ENCODE measurements around the gene CCDC97.
"Not testable (repeated sequence)": the region's sequence is repeated elsewhere in the genome, so short reads cannot be mapped to it uniquely, and the experiment has no call there.

The CCDC97 gene

GRCh38 chr19:41310033-41310831 is at the start of gene CCDC97:
Gene CCDC97 (plus strand): TSS chr19:41310172. CDS start chr19:41310311, 139 bp downstream.
- peak; percentile 88 for DNase-seq

GRCh38 chr19:41261474-41262190 is 48.3 kb upstream of the CCDC97 start:
- DNase-seq = peak; percentile 9

- DNase-seq = peak; percentile 76
Measured at GRCh38 chr19:41263042-41263849, 46.7 kb upstream of the CCDC97 start.

GRCh38 chr19:41263850-41264580 is 46.0 kb upstream of the CCDC97 start, which contains the start of gene HNRNPUL1:
Gene HNRNPUL1 (plus strand): TSS chr19:41264372. CDS start chr19:41264504, 132 bp downstream.
- DNase-seq = peak; percentile 99

DNA sequence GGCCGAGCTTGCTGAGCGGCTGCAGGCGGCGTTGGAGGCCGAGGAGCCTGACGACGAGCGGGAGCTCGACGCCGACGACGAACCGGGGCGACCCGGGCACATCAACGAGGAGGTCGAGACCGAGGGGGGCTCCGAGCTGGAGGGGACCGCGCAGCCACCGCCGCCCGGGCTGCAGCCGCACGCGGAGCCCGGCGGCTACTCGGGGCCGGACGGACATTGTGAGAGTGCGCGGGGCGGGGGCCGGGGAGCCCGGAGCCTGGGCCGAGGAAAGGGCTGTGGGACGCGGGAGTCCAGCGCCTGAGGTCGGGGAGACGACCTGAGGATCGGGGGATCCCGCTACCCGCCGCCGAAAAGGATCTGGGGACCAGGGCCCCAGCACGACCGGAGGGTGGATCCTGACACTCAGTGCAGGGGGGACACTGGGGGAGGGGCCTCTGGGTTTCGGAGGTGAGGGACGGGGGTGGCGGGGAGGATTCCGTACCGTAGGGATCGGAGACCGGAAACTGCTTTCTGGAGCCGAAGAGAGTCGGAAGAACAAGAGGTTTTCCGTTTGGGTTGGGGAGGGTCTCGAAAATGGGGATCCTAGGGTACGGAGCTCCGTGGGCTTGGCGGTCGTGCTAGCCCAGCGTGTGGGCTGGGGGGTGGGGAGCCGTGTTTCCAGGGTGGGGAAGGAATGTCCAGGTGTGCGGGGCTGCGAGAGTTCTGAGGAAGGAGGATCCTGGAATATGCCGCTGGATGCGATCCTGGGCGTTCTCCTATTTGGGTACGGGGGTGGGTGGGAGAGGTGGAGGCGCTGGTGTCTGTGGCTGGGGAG is 45.2 kb upstream of the CCDC97 start:
- peak; percentile 44 for DNase-seq

GRCh38 chr19:41265395-41266153 is 44.4 kb upstream of the CCDC97 start:
- DNase-seq = no peak

- DNase-seq = no peak
Measured at GRCh38 chr19:41269055-41269454, 40.9 kb upstream of the CCDC97 start.

DNA sequence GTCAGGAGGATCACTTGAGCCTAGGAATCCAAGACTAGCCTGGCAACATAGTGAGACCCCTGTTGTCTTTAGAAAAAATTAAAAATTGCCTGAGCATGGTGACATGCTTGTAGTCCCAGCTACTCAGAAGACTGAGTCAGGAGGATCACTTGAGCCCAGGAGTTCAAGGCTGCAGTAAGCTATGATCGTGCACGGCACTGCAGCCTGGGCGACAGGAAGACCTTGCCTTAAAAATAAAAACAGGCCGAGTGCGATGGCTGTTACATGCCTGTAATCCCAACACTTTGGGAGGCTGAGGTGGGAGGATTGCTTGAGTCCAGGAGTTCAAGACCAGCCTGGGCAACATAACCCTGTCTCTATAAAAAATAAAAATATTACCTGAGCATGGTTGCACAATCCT is 40.4 kb upstream of the CCDC97 start:
- no peak for DNase-seq

- DNase-seq = no peak
Measured at GRCh38 chr19:41273076-41273475, 36.9 kb upstream of the CCDC97 start.

GRCh38 chr19:41274802-41275201 is 35.2 kb upstream of the CCDC97 start:
- DNase-seq = no peak

DNA sequence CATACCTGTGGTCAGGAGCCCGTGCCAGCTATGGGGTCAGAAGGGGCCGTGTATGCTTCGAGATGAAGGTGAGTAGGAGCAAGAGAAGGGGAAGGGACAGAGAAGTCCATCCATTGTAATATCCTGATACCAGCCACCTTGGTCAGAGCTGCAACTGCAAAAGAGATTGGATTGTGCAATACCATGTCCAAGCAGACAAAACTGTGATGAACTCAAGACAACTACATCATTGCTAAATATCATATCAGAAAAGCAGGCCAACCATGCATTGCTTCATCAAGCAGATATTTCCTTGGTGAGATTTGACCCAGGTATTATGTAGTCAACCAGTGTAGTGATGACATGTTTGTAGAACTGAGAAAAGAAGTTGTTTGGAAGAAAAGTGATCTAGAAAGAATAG is 33.7 kb upstream of the CCDC97 start:
- no peak for DNase-seq

DNA sequence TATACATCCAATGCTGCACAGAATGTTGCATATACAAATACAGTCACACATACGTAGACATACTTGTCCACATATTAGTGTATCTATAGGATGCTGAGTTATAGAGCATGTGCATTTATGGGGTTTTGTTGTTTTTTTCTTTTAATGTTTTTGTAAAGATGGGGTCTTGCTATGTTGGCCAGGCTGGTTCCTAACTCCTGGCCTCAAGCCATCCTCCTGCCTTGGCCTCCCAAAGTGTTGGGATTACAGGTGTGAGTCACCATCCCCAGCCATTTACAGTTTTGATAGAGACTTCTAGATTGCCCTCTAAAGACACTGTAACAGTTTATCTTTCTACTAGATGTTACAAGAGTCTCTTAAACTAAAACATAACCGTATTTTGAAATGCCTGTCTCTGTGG is 31.5 kb upstream of the CCDC97 start:
- DNase-seq = no peak

- no peak for DNase-seq
Measured at GRCh38 chr19:41288673-41289530, 21.1 kb upstream of the CCDC97 start.

- DNase-seq = not testable (repeated sequence)
Measured at GRCh38 chr19:41289814-41290213, 20.2 kb upstream of the CCDC97 start.

DNA sequence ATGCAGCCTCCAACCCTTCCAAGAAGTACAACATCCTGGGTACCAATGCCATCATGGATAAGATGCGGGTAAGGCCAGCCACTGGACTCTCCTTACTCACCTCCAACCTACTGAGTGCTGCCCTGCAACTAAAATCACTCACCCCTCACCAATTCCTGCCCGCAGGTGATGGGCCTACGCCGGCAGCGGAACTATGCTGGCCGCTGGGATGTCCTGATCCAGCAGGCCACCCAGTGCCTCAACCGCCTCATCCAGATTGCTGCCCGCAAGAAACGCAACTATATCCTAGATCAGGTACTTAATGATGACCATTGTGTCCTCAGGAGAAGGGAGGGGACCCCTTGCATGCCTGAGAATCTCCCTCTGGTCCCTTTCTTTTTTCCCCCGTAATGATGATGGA is 15.6 kb upstream of the CCDC97 start:
- no peak for DNase-seq

GRCh38 chr19:41295499-41295898 is 14.5 kb upstream of the CCDC97 start:
- no peak for DNase-seq

DNA sequence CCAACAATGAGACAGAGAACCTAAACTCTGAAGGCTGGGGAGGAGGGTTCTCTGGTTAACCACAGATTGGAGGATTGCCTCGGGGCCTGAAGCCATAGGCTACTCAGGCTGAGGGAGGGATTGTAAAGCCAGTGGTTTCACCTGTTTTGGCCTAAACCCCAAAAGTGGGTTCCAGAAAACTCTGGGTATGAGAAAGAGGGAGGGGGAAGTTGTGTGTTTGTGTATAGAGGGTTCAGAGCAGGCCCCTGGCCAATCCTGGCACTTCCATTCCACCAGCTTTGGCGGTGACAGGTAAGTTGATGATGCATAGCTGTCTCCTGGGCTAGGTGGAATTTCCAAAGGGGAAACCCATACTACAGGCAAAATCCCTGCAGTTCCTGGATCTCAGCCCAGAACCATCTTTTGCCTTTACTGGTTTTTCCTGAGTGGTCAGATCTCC is 13.5 kb upstream of the CCDC97 start:
- DNase-seq = no peak

GRCh38 chr19:41297628-41298347 is 12.2 kb upstream of the CCDC97 start:
- DNase-seq = no peak

GRCh38 chr19:41298348-41298964 is 11.5 kb upstream of the CCDC97 start:
- peak; percentile 46 for DNase-seq
